GM12878 (cell line): ENCODE results near the gene DUOXA1.

Experiments used
- CREB1 ChIP-seq: IDR thresholded peaks from 2 replicates; pipeline ENCODE4 v1.6.1; 2012; ENCODE audit warnings: low read depth, mild to moderate bottlenecking, inconsistent platforms
- MYC ChIP-seq: IDR thresholded peaks from 2 replicates; pipeline ENCODE4 v1.6.1; 2011; ENCODE audit warnings: mild to moderate bottlenecking, low read length, moderate library complexity, inconsistent platforms; ENCODE audit not compliant: insufficient read depth, insufficient replicate concordance, insufficient read length, severe bottlenecking
- NFYA ChIP-seq: IDR thresholded peaks from 2 replicates; pipeline ENCODE4 v1.6.1; 2011; ENCODE audit warnings: low read depth, mild to moderate bottlenecking, low read length, improper control_type of control experiment, borderline replicate concordance
- NFYB ChIP-seq: IDR thresholded peaks from 2 replicates; pipeline ENCODE4 v1.6.1; 2011; ENCODE audit warnings: low read depth, mild to moderate bottlenecking, low read length, improper control_type of control experiment, moderate library complexity; ENCODE audit not compliant: insufficient read depth
- POLR2AphosphoS2 ChIP-seq: IDR thresholded peaks from 2 replicates; pipeline ENCODE4 v1.6.1; 2011; ENCODE audit warnings: low read depth, mild to moderate bottlenecking, low read length, improper control_type of control experiment, moderate library complexity
- POLR2AphosphoS5 ChIP-seq: IDR thresholded peaks from 2 replicates; pipeline ENCODE4 v1.6.1; 2011; ENCODE audit warnings: mild to moderate bottlenecking, low read length, inconsistent platforms
- RAD21 ChIP-seq: IDR thresholded peaks from 2 replicates; pipeline ENCODE4 v1.6.1; 2011; ENCODE audit warnings: mild to moderate bottlenecking, low read depth, low read length, moderate library complexity; ENCODE audit not compliant: insufficient read depth
- SIN3A ChIP-seq: IDR thresholded peaks from 2 replicates; pipeline ENCODE4 v1.6.1; 2012; ENCODE audit warnings: low read depth, low read length, improper control_type of control experiment
- ZNF274 ChIP-seq: IDR thresholded peaks from one replicate; pipeline ENCODE4 v1.8.0; 2011; ENCODE audit not compliant: insufficient read length, insufficient read depth
- TF ChIP-seq, protein P1 (sequence below), 3 experiments: IDR thresholded peaks in 2 of 3; conservative IDR thresholded peaks in 1 of 3; 2 replicates each; pipeline ENCODE4 v1.5.1; 2011; ENCODE audit warnings: low read depth in 3 of 3, low read length in 3 of 3, mild to moderate bottlenecking in 3 of 3, control low read depth in 2 of 3, moderate library complexity in 2 of 3, inconsistent platforms in 1 of 3, mixed read lengths in 1 of 3; ENCODE audit not compliant: control insufficient read depth in 2 of 3, insufficient read depth in 1 of 3; ENCODE audit errors: extremely low read depth in 1 of 3
- TF ChIP-seq, protein P2 (sequence below): fragments of 450-650 bp; IDR thresholded peaks from 2 replicates; pipeline ENCODE4 v1.6.1; 2017; ENCODE audit warnings: antibody characterized with exemption, mild to moderate bottlenecking, moderate library complexity
- TF ChIP-seq, protein P3 (sequence below): IDR thresholded peaks from 2 replicates; pipeline ENCODE4 v1.6.1; 2012; ENCODE audit warnings: low read depth, low read length, improper control_type of control experiment

DNA sequence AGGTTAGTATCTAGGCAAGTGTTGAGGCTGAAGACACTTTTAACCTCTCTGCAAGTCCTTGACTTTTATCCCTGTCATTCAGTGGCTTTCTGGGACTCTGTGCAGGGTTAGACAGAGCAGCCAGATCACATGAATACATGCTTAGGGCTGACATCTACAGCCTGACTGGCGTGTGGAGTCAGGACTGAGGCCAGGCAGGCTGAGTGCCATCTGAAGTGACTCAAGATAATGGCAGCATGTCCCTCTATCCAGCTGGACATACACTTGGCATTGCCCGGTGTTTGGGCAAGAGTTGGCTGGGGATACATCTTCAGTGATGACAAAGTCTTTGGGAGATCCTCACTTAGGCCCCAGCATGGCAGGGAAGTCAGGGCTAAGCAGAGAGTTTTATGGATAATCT lies 38.1 kb downstream of the DUOXA1 start:
- TF ChIP-seq, protein P1, sequence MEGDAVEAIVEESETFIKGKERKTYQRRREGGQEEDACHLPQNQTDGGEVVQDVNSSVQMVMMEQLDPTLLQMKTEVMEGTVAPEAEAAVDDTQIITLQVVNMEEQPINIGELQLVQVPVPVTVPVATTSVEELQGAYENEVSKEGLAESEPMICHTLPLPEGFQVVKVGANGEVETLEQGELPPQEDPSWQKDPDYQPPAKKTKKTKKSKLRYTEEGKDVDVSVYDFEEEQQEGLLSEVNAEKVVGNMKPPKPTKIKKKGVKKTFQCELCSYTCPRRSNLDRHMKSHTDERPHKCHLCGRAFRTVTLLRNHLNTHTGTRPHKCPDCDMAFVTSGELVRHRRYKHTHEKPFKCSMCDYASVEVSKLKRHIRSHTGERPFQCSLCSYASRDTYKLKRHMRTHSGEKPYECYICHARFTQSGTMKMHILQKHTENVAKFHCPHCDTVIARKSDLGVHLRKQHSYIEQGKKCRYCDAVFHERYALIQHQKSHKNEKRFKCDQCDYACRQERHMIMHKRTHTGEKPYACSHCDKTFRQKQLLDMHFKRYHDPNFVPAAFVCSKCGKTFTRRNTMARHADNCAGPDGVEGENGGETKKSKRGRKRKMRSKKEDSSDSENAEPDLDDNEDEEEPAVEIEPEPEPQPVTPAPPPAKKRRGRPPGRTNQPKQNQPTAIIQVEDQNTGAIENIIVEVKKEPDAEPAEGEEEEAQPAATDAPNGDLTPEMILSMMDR (IDR thresholded peaks at IDR 0.05 in 2 of 3, conservative IDR thresholded peaks at IDR 0.05 in 1 of 3; ENCODE audit: control insufficient read depth in 2 of 3, extremely low read depth in 1 of 3, insufficient read depth in 1 of 3, low read depth in 3 of 3, low read length in 3 of 3), result no peak
- TF ChIP-seq MYC (no peak), SIN3A (no peak), NFYA (no peak), CREB1 (no peak), POLR2AphosphoS5 (no peak), ZNF274 (no peak), RAD21 (no peak), POLR2AphosphoS2 (no peak), NFYB (no peak)
- TF ChIP-seq, protein P2, sequence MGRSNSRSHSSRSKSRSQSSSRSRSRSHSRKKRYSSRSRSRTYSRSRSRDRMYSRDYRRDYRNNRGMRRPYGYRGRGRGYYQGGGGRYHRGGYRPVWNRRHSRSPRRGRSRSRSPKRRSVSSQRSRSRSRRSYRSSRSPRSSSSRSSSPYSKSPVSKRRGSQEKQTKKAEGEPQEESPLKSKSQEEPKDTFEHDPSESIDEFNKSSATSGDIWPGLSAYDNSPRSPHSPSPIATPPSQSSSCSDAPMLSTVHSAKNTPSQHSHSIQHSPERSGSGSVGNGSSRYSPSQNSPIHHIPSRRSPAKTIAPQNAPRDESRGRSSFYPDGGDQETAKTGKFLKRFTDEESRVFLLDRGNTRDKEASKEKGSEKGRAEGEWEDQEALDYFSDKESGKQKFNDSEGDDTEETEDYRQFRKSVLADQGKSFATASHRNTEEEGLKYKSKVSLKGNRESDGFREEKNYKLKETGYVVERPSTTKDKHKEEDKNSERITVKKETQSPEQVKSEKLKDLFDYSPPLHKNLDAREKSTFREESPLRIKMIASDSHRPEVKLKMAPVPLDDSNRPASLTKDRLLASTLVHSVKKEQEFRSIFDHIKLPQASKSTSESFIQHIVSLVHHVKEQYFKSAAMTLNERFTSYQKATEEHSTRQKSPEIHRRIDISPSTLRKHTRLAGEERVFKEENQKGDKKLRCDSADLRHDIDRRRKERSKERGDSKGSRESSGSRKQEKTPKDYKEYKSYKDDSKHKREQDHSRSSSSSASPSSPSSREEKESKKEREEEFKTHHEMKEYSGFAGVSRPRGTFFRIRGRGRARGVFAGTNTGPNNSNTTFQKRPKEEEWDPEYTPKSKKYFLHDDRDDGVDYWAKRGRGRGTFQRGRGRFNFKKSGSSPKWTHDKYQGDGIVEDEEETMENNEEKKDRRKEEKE, result no peak
- TF ChIP-seq, protein P3, sequence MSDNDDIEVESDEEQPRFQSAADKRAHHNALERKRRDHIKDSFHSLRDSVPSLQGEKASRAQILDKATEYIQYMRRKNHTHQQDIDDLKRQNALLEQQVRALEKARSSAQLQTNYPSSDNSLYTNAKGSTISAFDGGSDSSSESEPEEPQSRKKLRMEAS, result no peak
